Kidney (tissue), 14 donors: ENCODE measurements around the gene KRCC1. TPM values are rescaled to one million over a fixed set of nuclear protein-coding genes. Genes with fewer than 3 reads are reported as not detected.

Source experiments
- DNase-seq, 5 donors: peaks; one replicate each; pipeline ENCODE4 v3.0.0-alpha.2; 2013 to 2020
- FAIRE-seq: peaks from 2 replicates; lab custom pipeline; 2012; peaks lifted over from hg19 to GRCh38; lab: Jason Lieb, UNC
- H3K27ac ChIP-seq, 2 donors: one replicate each; pipeline ENCODE4 v1.7.0; 2013; ENCODE audit warnings: low read depth in 2 of 2, low read length in 2 of 2, inconsistent platforms in 1 of 2
- H3K27me3 ChIP-seq: one replicate; pipeline ENCODE4 v1.7.1; 2013; ENCODE audit warnings: low read length, inconsistent platforms; ENCODE audit not compliant: control insufficient read depth, insufficient read depth
- H3K36me3 ChIP-seq, 3 donors: one replicate each; pipeline versions ENCODE4 v1.7.0 to v1.7.1; 2013; ENCODE audit warnings: low read length in 3 of 3, control low read depth in 1 of 3, inconsistent platforms in 1 of 3; ENCODE audit not compliant: insufficient read depth in 3 of 3, control insufficient read depth in 2 of 3
- H3K4me1 ChIP-seq, 3 donors: one replicate each; pipeline versions ENCODE4 v1.7.0 to v1.7.1; 2013; ENCODE audit warnings: low read length in 3 of 3, inconsistent platforms in 1 of 3, low read depth in 1 of 3; ENCODE audit not compliant: control insufficient read depth in 2 of 3, insufficient read depth in 2 of 3
- H3K4me3 ChIP-seq, 3 donors: one replicate each; pipeline versions ENCODE4 v1.7.0 to v1.8.1; 2013; ENCODE audit warnings: low read length in 3 of 3, control low read depth in 1 of 3, inconsistent platforms in 1 of 3
- H3K9ac ChIP-seq, 3 donors: one replicate each; pipeline versions ENCODE4 v1.7.0 to v1.7.1; 2013; ENCODE audit warnings: low read length in 3 of 3, control low read depth in 1 of 3, inconsistent platforms in 1 of 3
- H3K9me3 ChIP-seq, 3 donors: one replicate each; pipeline versions ENCODE4 v1.7.0 to v1.7.1; 2013; ENCODE audit warnings: low read length in 3 of 3, control low read depth in 1 of 3, inconsistent platforms in 1 of 3; ENCODE audit not compliant: control insufficient read depth in 2 of 3, insufficient read depth in 1 of 3
- intact Hi-C: fragments of 100-400 bp; cut with DNase I; formaldehyde crosslinking; loops from one replicate; pipeline ENCODE4 v1.11.1; 2022
- polyA plus RNA-seq: library from polyadenylated mRNA; stranded (reverse); fragments of 350-450 nt; fragmentation: Illumina TruSeq; extraction: RNeasy Lipid Tissue Mini Kit (QIAGEN cat#74804); gene quantifications from one replicate; pipeline ENCODE4 v1.2.3, GENCODE V29; 2014; ENCODE audit warnings: low read depth, low replicate concordance; ENCODE audit not compliant: insufficient read depth
- total RNA-seq: library from RNA; stranded (reverse); fragmentation: NEBNext Ultra II Directional; extraction: Animal tissue kit (Norgen Biotek cat#: 25700); gene quantifications from one replicate; pipeline ENCODE4 v1.2.1, GENCODE V29; 2021
- TF ChIP-seq, protein P1 (sequence below): IDR thresholded peaks from 3 replicates; pipeline ENCODE4 v1.5.1; 2012; ENCODE audit warnings: mild to moderate bottlenecking, moderate library complexity, borderline replicate concordance; ENCODE audit not compliant: insufficient read depth; ENCODE audit errors: extremely low read depth
- donor health status: control.
- donor health status: control.
- donor health status: control.
- donor health status: control.
- donor health status: control.
- donor health status: DM: yes; HTN: yes; CAD: no.
- donor health status: Normal renal cell carcinoma (clear cell type).

The KRCC1 gene
- total and polyA plus RNA-seq, 2 donors from 2014 or later = 23.6 to 26.3 TPM

- intact Hi-C loops = no loop called here
- no peaks in the 10 kb centered on the region for H3K27me3 ChIP-seq
- no peak overlapping the region for H3K9ac ChIP-seq
- H3K4me3 ChIP-seq = no peak overlapping the region
- FAIRE-seq = no peak
- no peaks in the 10 kb centered on the region for H3K4me1 ChIP-seq
- no peak for DNase-seq
- H3K27ac ChIP-seq = no peak overlapping the region
- H3K9me3 ChIP-seq = no peaks in the 10 kb centered on the region
- H3K36me3 ChIP-seq = peaks cover 2 to 31% (median 10%) of the 10 kb centered on the region in 3 donors
- TF ChIP-seq, protein P1, sequence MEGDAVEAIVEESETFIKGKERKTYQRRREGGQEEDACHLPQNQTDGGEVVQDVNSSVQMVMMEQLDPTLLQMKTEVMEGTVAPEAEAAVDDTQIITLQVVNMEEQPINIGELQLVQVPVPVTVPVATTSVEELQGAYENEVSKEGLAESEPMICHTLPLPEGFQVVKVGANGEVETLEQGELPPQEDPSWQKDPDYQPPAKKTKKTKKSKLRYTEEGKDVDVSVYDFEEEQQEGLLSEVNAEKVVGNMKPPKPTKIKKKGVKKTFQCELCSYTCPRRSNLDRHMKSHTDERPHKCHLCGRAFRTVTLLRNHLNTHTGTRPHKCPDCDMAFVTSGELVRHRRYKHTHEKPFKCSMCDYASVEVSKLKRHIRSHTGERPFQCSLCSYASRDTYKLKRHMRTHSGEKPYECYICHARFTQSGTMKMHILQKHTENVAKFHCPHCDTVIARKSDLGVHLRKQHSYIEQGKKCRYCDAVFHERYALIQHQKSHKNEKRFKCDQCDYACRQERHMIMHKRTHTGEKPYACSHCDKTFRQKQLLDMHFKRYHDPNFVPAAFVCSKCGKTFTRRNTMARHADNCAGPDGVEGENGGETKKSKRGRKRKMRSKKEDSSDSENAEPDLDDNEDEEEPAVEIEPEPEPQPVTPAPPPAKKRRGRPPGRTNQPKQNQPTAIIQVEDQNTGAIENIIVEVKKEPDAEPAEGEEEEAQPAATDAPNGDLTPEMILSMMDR = no peak
Observed at GRCh38 chr2:88032070-88032702, 23.4 kb downstream of the KRCC1 start.

DNA sequence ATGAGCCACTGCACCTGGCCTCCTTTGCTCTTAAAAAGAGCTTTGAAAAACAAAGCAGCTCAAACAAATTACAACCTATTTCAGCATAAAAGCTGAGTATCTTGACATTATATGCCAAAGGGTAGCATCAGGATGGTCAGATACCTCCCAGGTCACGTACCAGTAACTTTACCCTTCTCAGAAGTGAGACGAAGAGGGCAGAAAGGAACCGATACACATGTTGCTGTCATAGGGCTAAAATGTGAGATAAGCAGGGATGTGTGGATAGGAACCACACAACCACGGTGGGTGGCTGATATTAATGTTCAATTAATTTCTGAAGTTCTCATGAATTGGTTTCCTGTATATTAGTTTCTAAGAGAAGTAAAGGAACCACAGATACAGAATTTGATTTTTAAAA lies 26.7 kb downstream of the KRCC1 start:
- H3K36me3 ChIP-seq = peaks cover 2 to 31% (median 8%) of the 10 kb centered on the region in 3 donors
- TF ChIP-seq, protein P1 = no peak

GRCh38 chr2:88027697-88028389 lies 27.7 kb downstream of the KRCC1 start:
- Histone ChIP-seq H3K4me1 (no peaks in the 10 kb centered on the region), H3K9me3 (no peaks in the 10 kb centered on the region), H3K36me3 (peaks cover 2 to 31% (median 7%) of the 10 kb centered on the region in 3 donors), H3K27me3 (no peaks in the 10 kb centered on the region), H3K4me3 (no peak overlapping the region), H3K27ac (no peak overlapping the region), H3K9ac (no peak overlapping the region)
- TF ChIP-seq, protein P1 = no peak
- DNase-seq (no peak), FAIRE-seq (no peak)
- intact Hi-C loops = no loop called here

More for the DNA sequence above, 26.7 kb downstream of the KRCC1 start:
- FAIRE-seq (no peak), DNase-seq (no peak)
- Histone ChIP-seq H3K27me3 (no peaks in the 10 kb centered on the region), H3K27ac (no peak overlapping the region), H3K4me1 (no peaks in the 10 kb centered on the region), H3K9ac (no peak overlapping the region), H3K4me3 (no peak overlapping the region), H3K9me3 (no peaks in the 10 kb centered on the region)
- intact Hi-C loops = no loop called here
